NB4 (cell line): ENCODE measurements around the gene LRP1B.
"Not testable (repeated sequence)": the region's sequence is repeated elsewhere in the genome, so short reads cannot be mapped to it uniquely, and the experiment has no call there.

Experiments used
- POLR2A ChIP-seq: IDR thresholded peaks from 2 replicates; pipeline ENCODE4 v1.6.1; 2011; ENCODE audit warnings: mild to moderate bottlenecking; ENCODE audit not compliant: insufficient read length; ENCODE audit errors: extremely low read depth
- TF ChIP-seq, protein P1 (sequence below): IDR thresholded peaks from one replicate; pipeline ENCODE4 v1.5.1; 2012; ENCODE audit warnings: low read depth, low read length

DNA sequence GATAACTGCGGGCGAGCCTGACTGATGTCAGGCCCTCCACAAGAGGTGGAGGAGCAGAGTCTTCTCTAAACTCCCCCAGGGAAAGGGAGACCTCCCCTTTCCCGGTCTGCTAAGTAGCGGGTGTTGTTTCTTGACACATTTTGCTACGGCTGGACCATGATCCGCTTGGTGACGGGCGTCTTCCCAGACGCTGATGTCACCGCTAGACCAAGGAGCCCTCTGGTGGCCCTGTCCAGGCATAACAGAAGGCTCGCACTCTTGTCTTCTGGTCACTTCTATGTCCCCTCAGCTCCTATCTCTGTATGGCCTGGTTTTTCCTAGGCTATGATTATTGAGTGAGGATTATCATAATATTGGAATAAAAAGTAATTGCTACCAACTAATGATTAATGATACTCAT, 1166.5 kb downstream of the LRP1B start:
- TF ChIP-seq, protein P1, sequence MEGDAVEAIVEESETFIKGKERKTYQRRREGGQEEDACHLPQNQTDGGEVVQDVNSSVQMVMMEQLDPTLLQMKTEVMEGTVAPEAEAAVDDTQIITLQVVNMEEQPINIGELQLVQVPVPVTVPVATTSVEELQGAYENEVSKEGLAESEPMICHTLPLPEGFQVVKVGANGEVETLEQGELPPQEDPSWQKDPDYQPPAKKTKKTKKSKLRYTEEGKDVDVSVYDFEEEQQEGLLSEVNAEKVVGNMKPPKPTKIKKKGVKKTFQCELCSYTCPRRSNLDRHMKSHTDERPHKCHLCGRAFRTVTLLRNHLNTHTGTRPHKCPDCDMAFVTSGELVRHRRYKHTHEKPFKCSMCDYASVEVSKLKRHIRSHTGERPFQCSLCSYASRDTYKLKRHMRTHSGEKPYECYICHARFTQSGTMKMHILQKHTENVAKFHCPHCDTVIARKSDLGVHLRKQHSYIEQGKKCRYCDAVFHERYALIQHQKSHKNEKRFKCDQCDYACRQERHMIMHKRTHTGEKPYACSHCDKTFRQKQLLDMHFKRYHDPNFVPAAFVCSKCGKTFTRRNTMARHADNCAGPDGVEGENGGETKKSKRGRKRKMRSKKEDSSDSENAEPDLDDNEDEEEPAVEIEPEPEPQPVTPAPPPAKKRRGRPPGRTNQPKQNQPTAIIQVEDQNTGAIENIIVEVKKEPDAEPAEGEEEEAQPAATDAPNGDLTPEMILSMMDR: not testable (repeated sequence)
- TF ChIP-seq POLR2A: not testable (repeated sequence)
